K562 (cell line): ENCODE results near the gene ZNF768. TPM values are rescaled to one million over a fixed set of nuclear protein-coding genes. Genes with fewer than 3 reads are reported as not detected.

Source experiments
- BRD9 ChIP-seq: fragments of 450-650 bp; IDR thresholded peaks from 2 replicates; pipeline ENCODE4 v1.6.1; 2018; ENCODE audit warnings: low read depth; ENCODE audit not compliant: partially characterized antibody
- CBFB ChIP-seq: sonication (generic); formaldehyde crosslinking; IDR thresholded peaks from 2 replicates; pipeline ENCODE4 v1.4.0; 2020; ENCODE audit warnings: mild to moderate bottlenecking, missing genetic modification reagents
- FOXK2 ChIP-seq, 2 experiments: fragments of 450-650 bp; IDR thresholded peaks in 1 of 2; conservative IDR thresholded peaks in 1 of 2; 2 replicates each; pipeline ENCODE4 v1.6.1; 2016; ENCODE audit warnings: low read depth in 2 of 2, mild to moderate bottlenecking in 1 of 2
- MIER1 ChIP-seq: fragments of 450-650 bp; IDR thresholded peaks from 2 replicates; pipeline ENCODE4 v1.6.1; 2016; ENCODE audit warnings: antibody characterized with exemption, mild to moderate bottlenecking, low read depth
- NCOR1 ChIP-seq: fragments of 450-650 bp; IDR thresholded peaks from 2 replicates; pipeline ENCODE4 v1.6.1; 2016; ENCODE audit warnings: mild to moderate bottlenecking, moderate library complexity
- NFIC ChIP-seq: fragments of 450-650 bp; IDR thresholded peaks from 2 replicates; pipeline ENCODE4 v1.6.1; 2017; ENCODE audit warnings: mild to moderate bottlenecking, inconsistent platforms
- OTX1 ChIP-seq: fragments of 450-650 bp; formaldehyde crosslinking; IDR thresholded peaks from 2 replicates; pipeline ENCODE4 v1.4.0; 2022; ENCODE audit warnings: mild to moderate bottlenecking
- RNF2 ChIP-seq: sonication (generic); IDR thresholded peaks from 2 replicates; pipeline ENCODE4 v1.6.1; 2016
- SMARCA4 ChIP-seq: fragments of 450-650 bp; IDR thresholded peaks from 2 replicates; pipeline ENCODE4 v1.6.1; 2016
- SMARCE1 ChIP-seq: fragments of 450-650 bp; IDR thresholded peaks from 2 replicates; pipeline ENCODE4 v1.7.1; 2016; ENCODE audit warnings: mild to moderate bottlenecking
- TEAD4 ChIP-seq, 2 experiments: sonication (generic) in 1 of 2; formaldehyde crosslinking in 1 of 2; IDR thresholded peaks; 2 replicates each; pipeline versions ENCODE4 v1.6.1 to v1.8.0; 2012 to 2022; ENCODE audit warnings: borderline replicate concordance in 1 of 2, inconsistent platforms in 1 of 2, low read length in 1 of 2, mild to moderate bottlenecking in 1 of 2, missing genetic modification reagents in 1 of 2
- ZC3H11A ChIP-seq: IDR thresholded peaks from 2 replicates; pipeline ENCODE4 v1.6.1; 2012; ENCODE audit warnings: low read depth, low read length, improper control_type of control experiment
- ZNF316 ChIP-seq: fragments of 450-650 bp; IDR thresholded peaks from 2 replicates; pipeline ENCODE4 v1.6.1; 2016
- ZNF408 ChIP-seq: fragments of 250-450 bp; sonication (Bioruptor Pico); IDR thresholded peaks from 2 replicates; pipeline ENCODE4 v1.4.0; 2020; ENCODE audit warnings: low read depth, mild to moderate bottlenecking, moderate library complexity
- ZNF586 ChIP-seq: fragments of 450-650 bp; formaldehyde crosslinking; conservative IDR thresholded peaks from 2 replicates; pipeline ENCODE4 v1.4.0; 2020; ENCODE audit warnings: mild to moderate bottlenecking, moderate library complexity
- ZNF696 ChIP-seq: fragments of 250-450 bp; sonication (Bioruptor Pico); conservative IDR thresholded peaks from 2 replicates; pipeline ENCODE4 v1.4.0; 2020; ENCODE audit warnings: mild to moderate bottlenecking, moderate library complexity
- polyA plus RNA-seq, 8 experiments: library from polyadenylated mRNA; depleted of rRNA in 4 of 8; stranded (reverse) in 5 of 8; unstranded in 3 of 8; fragments of >200 nt; fragmentation: Nextera tagmentation in 2 of 8; fragmentation: Illumina TruSeq in 1 of 8; extraction: Ambion mirVana in 2 of 8; extraction: Trizol in 1 of 8; gene quantifications; 2 replicates each; pipeline versions ENCODE4 v1.2.1 to v1.2.3, GENCODE V29; 2011 to 2014; ENCODE audit warnings: inconsistent platforms in 1 of 8, missing spikeins in 1 of 8
- total RNA-seq, 7 experiments: library from RNA; depleted of rRNA in 6 of 7; stranded (reverse); fragments of >200 nt in 6 of 7; fragmentation: Illumina TruSeq in 2 of 7; extraction: Trizol in 2 of 7; gene quantifications; 2 replicates each; pipeline versions ENCODE4 v1.2.1 to v1.2.3, GENCODE V29; 2011 to 2021; ENCODE audit warnings: low replicate concordance in 1 of 7
- TF ChIP-seq, protein P1 (sequence below), 2 experiments: fragments of 450-650 bp in 1 of 2; sonication (generic) in 1 of 2; formaldehyde crosslinking in 1 of 2; IDR thresholded peaks; 2 replicates each; pipeline versions ENCODE4 v1.7.1 to v1.9.0; 2016 to 2022; ENCODE audit warnings: inconsistent platforms in 1 of 2, mild to moderate bottlenecking in 1 of 2, missing genetic modification reagents in 1 of 2
- TF ChIP-seq, protein P2 (sequence below): fragments of 450-650 bp; IDR thresholded peaks from 2 replicates; pipeline ENCODE4 v1.6.1; 2018; ENCODE audit warnings: mild to moderate bottlenecking, low read depth; ENCODE audit not compliant: partially characterized antibody

Gene ZNF768
- total and polyA plus RNA-seq, 9 of the 15 experiments (the other 6 are each of a cell fraction or from before 2014, with no cell fraction given) = 0.13 to 50.7 (median 26.9) TPM

DNA sequence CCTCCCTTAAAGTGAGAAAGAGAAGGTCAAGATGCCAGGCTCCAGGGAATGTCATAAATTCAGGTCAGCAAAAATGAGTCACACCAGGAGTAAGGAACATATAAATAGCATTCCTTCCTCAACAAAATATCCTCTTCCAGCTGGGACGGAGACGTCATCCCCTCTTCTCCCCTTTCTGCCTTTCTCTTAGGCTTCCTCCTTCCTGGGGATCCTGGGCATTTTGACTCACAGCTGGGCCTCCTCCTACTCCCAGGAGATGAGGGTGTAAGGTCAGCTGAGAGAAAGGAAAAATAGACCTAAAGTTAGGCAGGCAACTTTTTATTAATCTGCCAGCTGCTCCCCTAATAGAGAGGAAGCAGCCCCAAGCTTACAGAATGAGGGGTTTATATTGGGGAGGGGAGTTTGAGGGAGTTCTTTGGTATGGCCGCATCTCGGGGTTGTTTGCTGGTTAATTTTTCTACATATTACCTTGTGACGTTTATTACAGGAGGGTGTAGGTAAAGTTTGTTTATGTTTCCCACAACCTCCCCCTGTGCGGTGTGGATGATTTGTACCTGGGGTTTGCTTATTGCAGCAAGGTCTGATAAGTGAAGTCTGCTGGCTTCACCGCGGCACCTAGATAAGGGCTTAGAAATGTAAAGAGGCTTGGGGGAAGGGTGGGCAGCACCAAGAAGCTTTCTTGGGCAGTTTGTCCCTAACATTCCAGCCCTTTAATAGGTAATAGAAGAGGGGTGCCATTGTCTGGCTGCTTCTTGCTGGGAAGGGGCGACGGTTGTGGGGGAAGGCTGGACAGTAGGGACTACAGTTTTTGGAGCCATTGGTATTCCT, 15.3 kb upstream of the ZNF768 start (continued):
- TF ChIP-seq, protein P1, sequence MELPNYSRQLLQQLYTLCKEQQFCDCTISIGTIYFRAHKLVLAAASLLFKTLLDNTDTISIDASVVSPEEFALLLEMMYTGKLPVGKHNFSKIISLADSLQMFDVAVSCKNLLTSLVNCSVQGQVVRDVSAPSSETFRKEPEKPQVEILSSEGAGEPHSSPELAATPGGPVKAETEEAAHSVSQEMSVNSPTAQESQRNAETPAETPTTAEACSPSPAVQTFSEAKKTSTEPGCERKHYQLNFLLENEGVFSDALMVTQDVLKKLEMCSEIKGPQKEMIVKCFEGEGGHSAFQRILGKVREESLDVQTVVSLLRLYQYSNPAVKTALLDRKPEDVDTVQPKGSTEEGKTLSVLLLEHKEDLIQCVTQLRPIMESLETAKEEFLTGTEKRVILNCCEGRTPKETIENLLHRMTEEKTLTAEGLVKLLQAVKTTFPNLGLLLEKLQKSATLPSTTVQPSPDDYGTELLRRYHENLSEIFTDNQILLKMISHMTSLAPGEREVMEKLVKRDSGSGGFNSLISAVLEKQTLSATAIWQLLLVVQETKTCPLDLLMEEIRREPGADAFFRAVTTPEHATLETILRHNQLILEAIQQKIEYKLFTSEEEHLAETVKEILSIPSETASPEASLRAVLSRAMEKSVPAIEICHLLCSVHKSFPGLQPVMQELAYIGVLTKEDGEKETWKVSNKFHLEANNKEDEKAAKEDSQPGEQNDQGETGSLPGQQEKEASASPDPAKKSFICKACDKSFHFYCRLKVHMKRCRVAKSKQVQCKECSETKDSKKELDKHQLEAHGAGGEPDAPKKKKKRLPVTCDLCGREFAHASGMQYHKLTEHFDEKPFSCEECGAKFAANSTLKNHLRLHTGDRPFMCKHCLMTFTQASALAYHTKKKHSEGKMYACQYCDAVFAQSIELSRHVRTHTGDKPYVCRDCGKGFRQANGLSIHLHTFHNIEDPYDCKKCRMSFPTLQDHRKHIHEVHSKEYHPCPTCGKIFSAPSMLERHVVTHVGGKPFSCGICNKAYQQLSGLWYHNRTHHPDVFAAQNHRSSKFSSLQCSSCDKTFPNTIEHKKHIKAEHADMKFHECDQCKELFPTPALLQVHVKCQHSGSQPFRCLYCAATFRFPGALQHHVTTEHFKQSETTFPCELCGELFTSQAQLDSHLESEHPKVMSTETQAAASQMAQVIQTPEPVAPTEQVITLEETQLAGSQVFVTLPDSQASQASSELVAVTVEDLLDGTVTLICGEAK (IDR thresholded peaks at IDR 0.05) = 0 out of 2 replicates have a peak, but pooled peaks have one; percentile 13
- TF ChIP-seq, protein P1 (CRISPR knock-in tag; IDR thresholded peaks at IDR 0.05) = no peak
- no peak for TF ChIP-seq ZNF696
- no peak for TF ChIP-seq ZNF586 (CRISPR knock-in tag)
- no peak for TF ChIP-seq MIER1
- TF ChIP-seq CBFB (CRISPR knock-in tag) = no peak
- 0 out of 2 replicates have a peak, but pooled peaks have one; percentile 38 for TF ChIP-seq RNF2
- no peak for TF ChIP-seq ZNF408 (CRISPR knock-in tag)
- peak; percentile 70 for TF ChIP-seq ZNF316
- TF ChIP-seq TEAD4 (IDR thresholded peaks at IDR 0.05; ENCODE audit: low read length) = peak; percentile 72
- TF ChIP-seq TEAD4 (CRISPR knock-in tag; IDR thresholded peaks at IDR 0.05; ENCODE audit: borderline replicate concordance) = no peak
- no peak for TF ChIP-seq ZC3H11A
- peak; percentile 41; the same call in 1 of the 2 replicates for TF ChIP-seq SMARCA4
- TF ChIP-seq OTX1 (CRISPR knock-in tag) = no peak
- peak; percentile 50 for TF ChIP-seq SMARCE1
- peak; percentile 17 for TF ChIP-seq BRD9
- TF ChIP-seq NCOR1 = peak; percentile 64
- TF ChIP-seq, protein P2, sequence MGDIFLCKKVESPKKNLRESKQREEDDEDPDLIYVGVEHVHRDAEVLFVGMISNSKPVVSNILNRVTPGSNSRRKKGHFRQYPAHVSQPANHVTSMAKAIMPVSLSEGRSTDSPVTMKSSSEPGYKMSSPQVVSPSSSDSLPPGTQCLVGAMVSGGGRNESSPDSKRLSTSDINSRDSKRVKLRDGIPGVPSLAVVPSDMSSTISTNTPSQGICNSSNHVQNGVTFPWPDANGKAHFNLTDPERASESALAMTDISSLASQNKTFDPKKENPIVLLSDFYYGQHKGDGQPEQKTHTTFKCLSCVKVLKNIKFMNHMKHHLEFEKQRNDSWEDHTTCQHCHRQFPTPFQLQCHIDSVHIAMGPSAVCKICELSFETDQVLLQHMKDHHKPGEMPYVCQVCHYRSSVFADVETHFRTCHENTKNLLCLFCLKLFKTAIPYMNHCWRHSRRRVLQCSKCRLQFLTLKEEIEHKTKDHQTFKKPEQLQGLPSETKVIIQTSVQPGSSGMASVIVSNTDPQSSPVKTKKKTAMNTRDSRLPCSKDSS = no peak
- TF ChIP-seq FOXK2 (conservative IDR thresholded peaks at IDR 0.05 in 1 of 2, IDR thresholded peaks at IDR 0.05 in 1 of 2; ENCODE audit: low read depth in 2 of 2) = peak in 1 of 2 experiments; percentile 16; a peak in 1 of 4 replicates
- TF ChIP-seq NFIC = 0 out of 2 replicates have a peak, but pooled peaks have one; percentile 18
